ENCODE measurements around the gene ATG9B. TPM values are rescaled to one million over a fixed set of nuclear protein-coding genes. Genes with fewer than 3 reads are reported as not detected.

ATG9B gene
- polyA plus RNA-seq, 2 of the 4 experiments (the other 2 are of a cell fraction): 0.06 to 0.23 TPM

GRCh38 chr7:151057506-151057988 lies 33.3 kb upstream of the ATG9B start, which contains the start of gene CDK5:
TSS of gene CDK5 (minus strand) at chr7:151057897. CDS start at chr7:151057848, 49 bp downstream.
- ATAC-seq (peak in 1 of 2 experiments; percentile 4; a peak in 3 of 6 replicates), FAIRE-seq (no peak), DNase-seq (ENCODE audit: low read depth in 1 of 2, low spot score in 1 of 2) (peak in 1 of 2 experiments; percentile 48)
- CTCF ChIA-PET: interaction anchor here (1.0 to 4.0 kb wide), 3 partner anchors 11 to 53 kb away, joined by 3 to 14 read pairs (median 5); partner anchors contain the start of gene ABCB8
- H3K4me1 ChIP-seq: peaks cover 24% of the 10 kb centered on the region
- TF ChIP-seq NR3C1 (IDR thresholded peaks at IDR 0.05) (no peak), CEBPB (IDR thresholded peaks at IDR 0.05) (no peak), POLR2A (IDR thresholded peaks at IDR 0.05; ENCODE audit: low read length) (0 out of 2 replicates have a peak, but pooled peaks have one; percentile 22), ELK1 (IDR thresholded peaks at IDR 0.05; ENCODE audit: low read depth, low read length) (no peak), CBX8 (IDR thresholded peaks at IDR 0.05) (no peak), HEYL (CRISPR knock-in tag; IDR thresholded peaks at IDR 0.05) (no peak), HOXB13 (CRISPR knock-in tag; IDR thresholded peaks at IDR 0.05; ENCODE audit: low read depth) (no peak)
- TF ChIP-seq, protein P1, sequence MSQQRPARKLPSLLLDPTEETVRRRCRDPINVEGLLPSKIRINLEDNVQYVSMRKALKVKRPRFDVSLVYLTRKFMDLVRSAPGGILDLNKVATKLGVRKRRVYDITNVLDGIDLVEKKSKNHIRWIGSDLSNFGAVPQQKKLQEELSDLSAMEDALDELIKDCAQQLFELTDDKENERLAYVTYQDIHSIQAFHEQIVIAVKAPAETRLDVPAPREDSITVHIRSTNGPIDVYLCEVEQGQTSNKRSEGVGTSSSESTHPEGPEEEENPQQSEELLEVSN (IDR thresholded peaks at IDR 0.05; ENCODE audit: borderline replicate concordance, low read depth): no peak
- H3K9me3 ChIP-seq: no peaks in the 10 kb centered on the region
- H3K4me3 ChIP-seq: peak within 1 kb of the TSS; percentile 86
- POLR2A ChIA-PET: interaction anchor here (1.0 to 1.4 kb wide), 3 partner anchors 18 to 29 kb away, joined by 3 to 4 read pairs (median 4); partner anchors contain the start of genes ABCB8 and FASTK
- peak within 1 kb of the TSS; percentile 99 for H3K27ac ChIP-seq
- WGBS (ENCODE audit: missing lambda C conversion rate): 1% methylated on average over 30 of the region's 30 CpGs
- peak within 1 kb of the TSS; percentile 92 for H3K4me2 ChIP-seq

GRCh38 chr7:151056666-151057505 lies 32.6 kb upstream of the ATG9B start:
- H3K27ac ChIP-seq: peak overlapping the region; percentile 75 to 99
- no peak for DNase-seq (ENCODE audit: low read depth in 1 of 2, low spot score in 1 of 2)

DNA sequence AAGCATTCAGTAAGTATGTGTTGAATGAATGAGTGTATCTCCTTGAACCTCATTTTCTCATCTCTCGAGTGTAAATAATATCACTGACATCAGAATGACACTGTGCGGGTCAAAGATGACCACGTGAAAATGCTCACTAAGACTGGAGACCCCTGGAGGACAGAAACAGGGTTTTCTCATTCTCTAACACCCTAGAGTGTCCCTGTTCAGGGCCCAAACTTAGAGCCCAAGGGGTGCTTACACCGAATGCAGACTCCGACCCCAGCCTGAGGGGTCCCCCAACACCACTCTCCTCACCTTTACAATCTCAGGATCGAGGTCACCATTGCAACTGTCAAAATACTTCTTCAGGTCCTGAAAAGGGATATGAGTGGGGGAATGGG lies 32.0 kb upstream of the ATG9B start:
- Histone ChIP-seq H3K4me3 (no peak overlapping the region), H3K4me1 (peaks cover 16% of the 10 kb centered on the region), H3K27ac (no peak overlapping the region), H3K9me3 (no peaks in the 10 kb centered on the region), H3K4me2 (peak overlapping the region; percentile 88)
- 74% methylated on average over 6 of the region's 6 CpGs for WGBS (ENCODE audit: missing lambda C conversion rate)
- ATAC-seq (no peak), DNase-seq (ENCODE audit: low read depth in 1 of 2, low spot score in 1 of 2) (no peak), FAIRE-seq (no peak)
- POLR2A ChIA-PET: no interaction called here
- CTCF ChIA-PET: interaction anchor here (1.7 kb wide), 1 partner anchor 28 kb away, joined by 3 read pairs; the partner anchor contains the start of gene ABCB8
- TF ChIP-seq POLR2AphosphoS2 (conservative IDR thresholded peaks at IDR 0.05; ENCODE audit: low read length) (no peak), TP53 (CRISPR knock-in tag; IDR thresholded peaks at IDR 0.05) (no peak), NFE2L2 (conservative IDR thresholded peaks at IDR 0.05; ENCODE audit: low read length) (no peak), NPAS2 (CRISPR knock-in tag; IDR thresholded peaks at IDR 0.05; ENCODE audit: borderline replicate concordance) (no peak), CHD4 (IDR thresholded peaks at IDR 0.05; ENCODE audit: borderline replicate concordance) (no peak)
- TF ChIP-seq, protein P2, sequence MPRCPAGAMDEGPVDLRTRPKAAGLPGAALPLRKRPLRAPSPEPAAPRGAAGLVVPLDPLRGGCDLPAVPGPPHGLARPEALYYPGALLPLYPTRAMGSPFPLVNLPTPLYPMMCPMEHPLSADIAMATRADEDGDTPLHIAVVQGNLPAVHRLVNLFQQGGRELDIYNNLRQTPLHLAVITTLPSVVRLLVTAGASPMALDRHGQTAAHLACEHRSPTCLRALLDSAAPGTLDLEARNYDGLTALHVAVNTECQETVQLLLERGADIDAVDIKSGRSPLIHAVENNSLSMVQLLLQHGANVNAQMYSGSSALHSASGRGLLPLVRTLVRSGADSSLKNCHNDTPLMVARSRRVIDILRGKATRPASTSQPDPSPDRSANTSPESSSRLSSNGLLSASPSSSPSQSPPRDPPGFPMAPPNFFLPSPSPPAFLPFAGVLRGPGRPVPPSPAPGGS (IDR thresholded peaks at IDR 0.05): no peak
- TF ChIP-seq, protein P3, sequence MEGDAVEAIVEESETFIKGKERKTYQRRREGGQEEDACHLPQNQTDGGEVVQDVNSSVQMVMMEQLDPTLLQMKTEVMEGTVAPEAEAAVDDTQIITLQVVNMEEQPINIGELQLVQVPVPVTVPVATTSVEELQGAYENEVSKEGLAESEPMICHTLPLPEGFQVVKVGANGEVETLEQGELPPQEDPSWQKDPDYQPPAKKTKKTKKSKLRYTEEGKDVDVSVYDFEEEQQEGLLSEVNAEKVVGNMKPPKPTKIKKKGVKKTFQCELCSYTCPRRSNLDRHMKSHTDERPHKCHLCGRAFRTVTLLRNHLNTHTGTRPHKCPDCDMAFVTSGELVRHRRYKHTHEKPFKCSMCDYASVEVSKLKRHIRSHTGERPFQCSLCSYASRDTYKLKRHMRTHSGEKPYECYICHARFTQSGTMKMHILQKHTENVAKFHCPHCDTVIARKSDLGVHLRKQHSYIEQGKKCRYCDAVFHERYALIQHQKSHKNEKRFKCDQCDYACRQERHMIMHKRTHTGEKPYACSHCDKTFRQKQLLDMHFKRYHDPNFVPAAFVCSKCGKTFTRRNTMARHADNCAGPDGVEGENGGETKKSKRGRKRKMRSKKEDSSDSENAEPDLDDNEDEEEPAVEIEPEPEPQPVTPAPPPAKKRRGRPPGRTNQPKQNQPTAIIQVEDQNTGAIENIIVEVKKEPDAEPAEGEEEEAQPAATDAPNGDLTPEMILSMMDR (IDR thresholded peaks at IDR 0.05): no peak
- TF ChIP-seq, protein P1 (IDR thresholded peaks at IDR 0.05; ENCODE audit: borderline replicate concordance, low read depth): no peak

More at GRCh38 chr7:151056666-151057505, 32.6 kb upstream of the ATG9B start:
- Histone ChIP-seq H3K4me3 (peak overlapping the region; percentile 61), H3K4me2 (peak overlapping the region; percentile 88), H3K4me1 (peaks cover 22% of the 10 kb centered on the region), H3K9me3 (no peaks in the 10 kb centered on the region)
- no peak for FAIRE-seq
- 78% methylated on average over 25 of the region's 29 CpGs for WGBS (ENCODE audit: missing lambda C conversion rate)
- POLR2A ChIA-PET: interaction anchor here (1.0 kb wide), 1 partner anchor 18 kb away, joined by 3 read pairs; no protein-coding TSS in a partner anchor
- no peak for ATAC-seq
- no peak for TF ChIP-seq RFX5 (IDR thresholded peaks at IDR 0.05)
- no peak for TF ChIP-seq RARB (CRISPR knock-in tag; IDR thresholded peaks at IDR 0.05)
- TF ChIP-seq TFCP2L1 (CRISPR knock-in tag; IDR thresholded peaks at IDR 0.05): no peak
- no peak for TF ChIP-seq NPAS2 (CRISPR knock-in tag; IDR thresholded peaks at IDR 0.05; ENCODE audit: borderline replicate concordance)
- no peak for TF ChIP-seq POLR2AphosphoS2 (conservative IDR thresholded peaks at IDR 0.05; ENCODE audit: low read length)
- CTCF ChIA-PET: interaction anchor here (0.6 to 1.7 kb wide), 4 partner anchors 11 to 54 kb away, joined by 3 to 5 read pairs (median 3); partner anchors contain the start of gene ABCB8

Measured in A549 (cell line).